LNCaP clone FGC (cell line): Measurements from ENCODE around the gene SLC48A1.

Experiments
- DNase-seq: peaks from one replicate; pipeline ENCODE4 v3.0.0-alpha.2; 2011; ENCODE audit warnings: low read depth
- H3K4me3 ChIP-seq: 2 replicates; pipeline ENCODE4 v1.5.1; 2011; ENCODE audit warnings: mild to moderate bottlenecking, low read depth, low read length, control low read depth
- TF ChIP-seq, protein P1 (sequence below): IDR thresholded peaks from 2 replicates; pipeline ENCODE4 v1.5.1; 2012; ENCODE audit warnings: mild to moderate bottlenecking; ENCODE audit not compliant: control insufficient read depth, insufficient read depth; ENCODE audit errors: extremely low read depth

The SLC48A1 gene

DNA sequence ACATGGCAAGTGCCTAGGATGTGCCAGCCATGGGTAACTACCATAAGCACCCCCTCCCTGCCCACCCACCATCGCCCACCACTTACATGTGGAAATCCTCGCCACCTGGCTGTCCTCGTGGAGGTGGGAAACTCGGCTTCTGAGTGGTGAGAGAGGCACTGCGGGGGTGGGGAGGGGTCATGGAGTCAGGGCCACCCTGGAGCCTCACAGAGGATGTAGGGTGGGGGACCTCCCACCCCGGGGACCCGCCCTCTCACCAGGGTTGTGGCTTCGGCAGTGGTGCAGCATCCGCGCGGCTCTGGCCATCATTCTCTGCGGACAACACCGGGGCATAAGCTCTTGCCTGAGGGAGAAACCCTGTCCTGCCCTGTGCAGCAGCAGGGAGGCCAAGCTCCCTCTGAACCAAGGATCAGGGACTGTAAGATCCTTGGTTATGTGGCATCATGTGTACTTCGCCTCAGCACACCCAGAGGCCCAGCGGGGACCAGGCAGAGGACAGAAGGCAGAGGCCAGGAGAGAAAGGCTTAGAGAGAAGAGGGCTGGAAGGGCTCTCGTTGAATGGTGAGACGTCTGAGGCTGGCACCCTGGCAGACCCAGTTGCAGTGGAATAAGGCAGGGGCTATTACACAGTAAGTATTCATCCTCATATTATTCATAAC lies 35.0 kb upstream of the SLC48A1 start:
- TF ChIP-seq, protein P1, sequence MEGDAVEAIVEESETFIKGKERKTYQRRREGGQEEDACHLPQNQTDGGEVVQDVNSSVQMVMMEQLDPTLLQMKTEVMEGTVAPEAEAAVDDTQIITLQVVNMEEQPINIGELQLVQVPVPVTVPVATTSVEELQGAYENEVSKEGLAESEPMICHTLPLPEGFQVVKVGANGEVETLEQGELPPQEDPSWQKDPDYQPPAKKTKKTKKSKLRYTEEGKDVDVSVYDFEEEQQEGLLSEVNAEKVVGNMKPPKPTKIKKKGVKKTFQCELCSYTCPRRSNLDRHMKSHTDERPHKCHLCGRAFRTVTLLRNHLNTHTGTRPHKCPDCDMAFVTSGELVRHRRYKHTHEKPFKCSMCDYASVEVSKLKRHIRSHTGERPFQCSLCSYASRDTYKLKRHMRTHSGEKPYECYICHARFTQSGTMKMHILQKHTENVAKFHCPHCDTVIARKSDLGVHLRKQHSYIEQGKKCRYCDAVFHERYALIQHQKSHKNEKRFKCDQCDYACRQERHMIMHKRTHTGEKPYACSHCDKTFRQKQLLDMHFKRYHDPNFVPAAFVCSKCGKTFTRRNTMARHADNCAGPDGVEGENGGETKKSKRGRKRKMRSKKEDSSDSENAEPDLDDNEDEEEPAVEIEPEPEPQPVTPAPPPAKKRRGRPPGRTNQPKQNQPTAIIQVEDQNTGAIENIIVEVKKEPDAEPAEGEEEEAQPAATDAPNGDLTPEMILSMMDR, result no peak
- no peak overlapping the region for H3K4me3 ChIP-seq
- no peak for DNase-seq

DNA sequence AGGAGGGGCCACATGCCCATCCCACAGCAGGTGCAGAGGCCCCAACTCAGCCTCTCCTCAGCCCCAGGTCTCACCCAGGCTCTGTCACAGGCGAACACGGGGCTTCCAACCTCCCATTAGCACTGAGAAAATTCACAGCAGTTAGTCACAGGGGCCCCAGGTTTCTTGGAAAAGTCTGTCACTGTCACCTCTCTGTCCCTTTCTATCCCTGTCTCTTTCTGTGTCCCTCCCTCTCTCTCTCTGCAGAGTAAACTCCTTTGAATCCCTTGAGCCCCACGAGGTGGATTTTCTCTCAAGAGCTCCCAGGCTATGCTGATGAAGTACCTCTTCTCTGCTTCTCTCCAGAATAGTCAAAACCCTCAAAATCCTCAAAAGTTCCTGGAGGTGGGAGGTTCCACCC lies 33.7 kb upstream of the SLC48A1 start:
- H3K4me3 ChIP-seq, result no peak overlapping the region
- TF ChIP-seq, protein P1, result no peak
- DNase-seq, result no peak

DNA sequence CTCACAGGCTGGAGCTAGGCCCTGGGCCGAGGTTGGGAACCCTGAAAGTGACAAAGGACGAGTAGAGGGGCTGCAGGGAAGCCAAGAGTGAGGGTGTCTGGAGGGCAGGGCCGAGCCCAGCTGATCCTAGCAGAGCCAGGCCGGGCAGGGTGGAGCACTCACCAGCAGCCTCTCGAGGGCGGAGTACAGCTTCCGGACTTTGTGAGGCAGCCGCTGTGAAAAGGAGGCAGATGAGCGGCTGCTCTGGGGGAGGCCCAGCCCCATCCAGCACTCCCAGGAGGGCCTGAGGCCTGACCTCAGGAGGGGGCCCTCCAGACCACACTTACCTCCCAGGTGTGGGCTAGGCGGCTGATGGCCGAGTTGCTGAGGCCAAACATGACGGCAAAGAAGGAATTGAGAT lies 33.1 kb upstream of the SLC48A1 start:
- no peak for DNase-seq
- TF ChIP-seq, protein P1, result no peak
- no peak overlapping the region for H3K4me3 ChIP-seq

DNA sequence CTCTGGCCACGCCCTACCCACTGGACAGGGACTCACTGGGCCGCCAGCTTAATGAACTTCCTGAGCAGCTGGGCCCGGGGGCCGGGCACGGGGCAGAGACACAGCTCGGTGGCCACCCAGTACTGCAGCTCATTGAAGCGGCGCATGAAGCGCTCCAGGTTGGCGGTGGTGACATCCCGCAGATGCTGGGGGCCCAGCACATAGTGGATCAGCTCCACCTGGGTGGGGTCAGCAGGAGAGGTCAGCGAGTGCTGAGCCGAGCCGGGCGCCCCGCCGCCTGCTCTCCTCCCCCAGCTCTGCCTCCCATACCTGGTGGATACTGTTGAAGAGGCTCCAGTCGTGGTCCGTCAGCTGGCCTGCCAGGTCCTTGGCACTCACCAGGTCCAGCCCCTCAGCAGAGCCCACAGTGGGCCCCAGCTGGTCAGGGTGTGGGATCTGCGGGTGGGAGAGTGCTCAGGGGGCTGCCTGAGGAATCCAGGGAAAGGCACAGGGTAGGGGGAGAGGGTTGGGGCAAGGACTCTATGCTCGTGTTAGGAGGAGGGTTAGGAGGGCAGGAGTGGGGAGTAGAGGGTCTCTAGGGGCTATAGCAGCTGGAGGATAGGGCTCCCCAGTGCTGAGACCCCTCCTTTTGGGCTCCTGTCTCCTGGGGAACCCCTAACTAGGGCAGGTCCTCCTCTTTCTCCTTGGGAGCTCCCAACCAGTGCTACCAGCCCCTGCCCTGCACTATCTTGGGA lies 32.3 kb upstream of the SLC48A1 start:
- TF ChIP-seq, protein P1, result no peak
- no peak overlapping the region for H3K4me3 ChIP-seq
- DNase-seq, result no peak

DNA sequence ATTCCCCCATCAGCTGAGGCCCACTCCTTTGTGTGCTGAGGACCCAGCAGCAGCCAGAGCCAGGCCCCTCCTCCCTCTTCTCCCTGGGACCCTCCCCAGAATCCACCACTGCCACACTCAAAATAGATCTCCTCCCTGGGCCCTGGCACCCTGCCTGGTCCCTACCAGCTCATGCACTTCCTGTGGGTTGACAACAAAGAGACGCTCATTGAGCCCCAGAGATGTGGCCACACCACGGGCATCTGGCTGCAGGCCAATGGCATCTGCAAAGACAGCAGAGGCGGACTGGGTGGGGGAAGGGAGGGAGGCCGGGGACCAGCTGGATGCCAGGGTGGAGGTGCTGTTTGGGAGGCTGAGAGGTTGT lies 31.7 kb upstream of the SLC48A1 start:
- DNase-seq, result no peak
- no peak overlapping the region for H3K4me3 ChIP-seq
- TF ChIP-seq, protein P1, result no peak

DNA sequence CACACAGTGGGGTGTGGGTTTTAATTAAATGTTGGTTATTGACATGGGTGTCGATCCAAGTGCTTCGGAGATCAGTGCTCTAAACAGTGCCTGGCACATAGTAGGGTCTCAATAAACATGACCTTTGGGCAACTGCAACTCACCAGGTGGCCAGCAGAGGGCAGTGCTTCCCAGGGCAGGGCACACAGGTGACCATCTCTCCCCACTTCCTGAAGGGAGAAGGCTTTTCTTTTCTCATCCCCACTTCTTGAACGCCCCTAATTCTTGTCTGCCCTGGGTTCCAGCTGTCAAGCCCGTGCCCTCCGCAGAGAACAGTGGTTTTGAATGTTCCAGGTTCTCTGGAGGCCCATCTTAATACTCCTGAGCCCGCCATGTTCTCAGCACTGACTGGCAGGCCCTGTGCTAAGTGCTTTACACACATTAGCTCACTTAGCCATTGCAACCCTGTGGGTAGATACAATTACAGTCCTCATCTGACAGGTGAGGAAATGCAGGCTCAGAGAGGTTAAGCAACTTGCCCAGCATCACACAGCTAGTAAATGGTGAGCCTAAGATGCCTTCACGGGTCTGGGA lies 30.7 kb upstream of the SLC48A1 start:
- TF ChIP-seq, protein P1, result peak; percentile 89
- H3K4me3 ChIP-seq, result no peak overlapping the region
- no peak for DNase-seq

DNA sequence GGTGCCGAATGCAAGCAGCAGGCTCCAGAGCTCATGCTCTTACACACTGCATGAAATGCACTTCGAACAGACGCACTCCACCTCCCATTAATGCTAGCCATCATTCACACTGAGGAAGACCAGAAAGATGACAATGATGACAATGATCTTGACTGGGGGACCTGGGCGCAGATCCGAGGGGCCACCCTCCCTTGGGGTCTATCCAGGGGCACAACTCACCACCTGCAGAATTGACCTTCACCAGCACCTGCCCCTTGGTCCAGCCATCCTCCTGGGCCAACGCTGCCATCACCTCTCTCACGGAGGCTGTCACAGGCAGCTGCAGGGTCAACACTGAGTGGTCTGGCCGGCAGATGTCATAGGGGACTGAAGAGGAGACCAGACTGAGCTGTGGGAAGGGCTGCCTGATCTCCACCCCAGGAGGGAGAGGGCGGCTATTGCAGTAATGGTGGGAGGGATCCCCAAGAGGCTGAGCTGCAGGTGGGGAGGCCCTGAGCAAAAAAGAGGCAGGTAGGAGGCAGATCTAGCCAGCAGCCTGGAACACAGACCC lies 29.7 kb upstream of the SLC48A1 start:
- H3K4me3 ChIP-seq, result no peak overlapping the region
- no peak for DNase-seq
- TF ChIP-seq, protein P1, result no peak
